OCI-LY3 (cell line): ENCODE data around the gene TMEM94.

Source experiments
- H2AFZ ChIP-seq: fragments of 200-600, 300-600 bp; shearing (Covaris generic); 2 replicates; pipeline ENCODE4 v1.6.0; 2014; ENCODE audit warnings: antibody characterized with exemption, low read depth, low read length
- H3K27ac ChIP-seq: fragments of 200-600, 300-600 bp; sonication (generic); 2 replicates; pipeline ENCODE4 v1.5.1; 2014; ENCODE audit warnings: mild to moderate bottlenecking, low read length, moderate library complexity, mixed read lengths
- H3K27me3 ChIP-seq: fragments of 200-600, 300-600 bp; sonication (generic); 2 replicates; pipeline ENCODE4 v1.6.1; 2014; ENCODE audit warnings: low read depth, low read length, mixed read lengths
- H3K36me3 ChIP-seq: fragments of 200-600, 300-600 bp; sonication (generic); replicated peaks from 2 replicates; pipeline ENCODE3; 2014; ENCODE audit warnings: low read depth, low read length, mixed read lengths
- H3K4me1 ChIP-seq: fragments of 300-600, 200-600 bp; sonication (generic); 2 replicates; pipeline ENCODE4 v1.6.1; 2014; ENCODE audit warnings: low read length, mixed read lengths
- H3K4me2 ChIP-seq: fragments of 200-600, 300-600 bp; sonication (generic); 2 replicates; pipeline ENCODE4 v1.6.1; 2014; ENCODE audit warnings: low read length, mixed read lengths
- H3K4me3 ChIP-seq: fragments of 300-600, 200-600 bp; sonication (generic); 2 replicates; pipeline ENCODE4 v1.5.1; 2014; ENCODE audit warnings: antibody characterized with exemption, mild to moderate bottlenecking, low read length, moderate library complexity
- H3K79me2 ChIP-seq: fragments of 300-600, 200-600 bp; shearing (Covaris generic); 2 replicates; pipeline ENCODE4 v1.6.1; 2014; ENCODE audit warnings: mild to moderate bottlenecking, low read length, mixed read lengths
- H3K9ac ChIP-seq: fragments of 300-600, 200-600 bp; shearing (Covaris generic); 2 replicates; pipeline ENCODE4 v1.6.0; 2014; ENCODE audit warnings: mild to moderate bottlenecking, low read length, moderate library complexity
- H3K9me3 ChIP-seq: fragments of 200-600, 300-600 bp; shearing (Covaris generic); 2 replicates; pipeline ENCODE4 v1.6.1; 2014; ENCODE audit warnings: low read length, mixed read lengths; ENCODE audit not compliant: insufficient read depth
- H4K20me1 ChIP-seq: fragments of 200-600, 300-600 bp; sonication (generic); 2 replicates; pipeline ENCODE4 v1.6.1; 2016; ENCODE audit warnings: low read length, mixed read lengths; ENCODE audit not compliant: insufficient read depth
- EZH2phosphoT487 ChIP-seq: fragments of 200-600 bp; shearing (Covaris generic); IDR thresholded peaks from 2 replicates; pipeline ENCODE4 v1.6.1; 2018; ENCODE audit warnings: antibody characterized with exemption, mixed run types, low read depth
- TF ChIP-seq, protein P1 (sequence below): fragments of 200-600, 300-600 bp; sonication (generic); IDR thresholded peaks from 2 replicates; pipeline ENCODE4 v1.5.1; 2014; ENCODE audit warnings: antibody characterized with exemption, low read length, low read depth

The TMEM94 gene

DNA sequence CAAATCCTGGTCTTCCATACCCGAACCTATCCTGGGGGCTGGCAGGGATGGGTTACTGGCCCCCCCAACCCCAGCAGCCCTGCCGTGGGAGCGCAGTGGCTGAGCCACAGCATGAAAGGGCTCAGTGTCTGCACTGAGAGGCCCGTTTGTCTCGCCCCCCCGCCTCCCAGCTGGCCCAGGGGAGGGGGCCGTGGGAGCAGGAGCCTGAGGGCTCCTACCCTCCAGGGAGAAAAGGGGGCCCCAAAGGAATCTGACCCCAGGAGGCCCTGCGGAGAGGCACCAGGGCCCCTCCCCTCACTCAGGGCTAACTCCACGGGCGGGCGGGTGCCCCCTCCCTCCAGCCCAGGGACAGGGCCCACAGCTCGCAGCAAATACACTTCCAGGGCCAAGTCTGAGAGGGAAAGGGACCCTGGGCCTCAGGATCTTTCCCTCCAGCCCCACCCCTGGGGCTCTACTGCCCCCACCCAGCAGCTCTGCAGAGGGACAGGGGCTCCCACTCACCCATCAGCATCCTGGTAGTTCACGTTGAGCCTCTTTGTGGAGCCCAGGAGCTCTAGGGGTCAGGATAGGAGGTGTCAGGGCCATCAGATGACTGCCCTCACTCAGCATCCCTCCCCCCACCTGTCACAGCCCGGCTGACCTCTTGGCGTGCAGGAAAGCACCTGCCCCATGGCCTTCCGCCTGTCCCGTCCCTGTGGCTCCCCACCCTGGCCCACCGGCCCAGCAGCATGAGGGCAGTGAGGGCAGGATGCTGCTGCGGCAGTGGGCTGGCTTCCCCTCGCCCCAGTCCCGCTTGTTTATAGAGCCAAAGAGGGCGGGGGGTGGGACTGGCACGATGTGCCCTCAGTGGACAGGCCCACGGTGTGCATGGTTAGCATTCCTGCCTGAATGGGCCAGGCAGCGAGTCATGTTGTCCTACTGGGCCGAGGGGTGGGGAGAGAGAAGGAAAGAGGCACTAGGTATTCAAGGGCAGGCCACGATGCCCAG is 51.6 kb downstream of the TMEM94 start:
- H3K27ac ChIP-seq = no peak overlapping the region
- no peak overlapping the region for H3K9ac ChIP-seq
- H3K79me2 ChIP-seq = no peaks in the 10 kb centered on the region
- H3K36me3 ChIP-seq = no peaks in the 10 kb centered on the region
- H2AFZ ChIP-seq = no peak overlapping the region
- no peak overlapping the region for H3K4me3 ChIP-seq
- H3K27me3 ChIP-seq = no peaks in the 10 kb centered on the region
- no peak for TF ChIP-seq EZH2phosphoT487
- TF ChIP-seq, protein P1, sequence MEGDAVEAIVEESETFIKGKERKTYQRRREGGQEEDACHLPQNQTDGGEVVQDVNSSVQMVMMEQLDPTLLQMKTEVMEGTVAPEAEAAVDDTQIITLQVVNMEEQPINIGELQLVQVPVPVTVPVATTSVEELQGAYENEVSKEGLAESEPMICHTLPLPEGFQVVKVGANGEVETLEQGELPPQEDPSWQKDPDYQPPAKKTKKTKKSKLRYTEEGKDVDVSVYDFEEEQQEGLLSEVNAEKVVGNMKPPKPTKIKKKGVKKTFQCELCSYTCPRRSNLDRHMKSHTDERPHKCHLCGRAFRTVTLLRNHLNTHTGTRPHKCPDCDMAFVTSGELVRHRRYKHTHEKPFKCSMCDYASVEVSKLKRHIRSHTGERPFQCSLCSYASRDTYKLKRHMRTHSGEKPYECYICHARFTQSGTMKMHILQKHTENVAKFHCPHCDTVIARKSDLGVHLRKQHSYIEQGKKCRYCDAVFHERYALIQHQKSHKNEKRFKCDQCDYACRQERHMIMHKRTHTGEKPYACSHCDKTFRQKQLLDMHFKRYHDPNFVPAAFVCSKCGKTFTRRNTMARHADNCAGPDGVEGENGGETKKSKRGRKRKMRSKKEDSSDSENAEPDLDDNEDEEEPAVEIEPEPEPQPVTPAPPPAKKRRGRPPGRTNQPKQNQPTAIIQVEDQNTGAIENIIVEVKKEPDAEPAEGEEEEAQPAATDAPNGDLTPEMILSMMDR = no peak
- no peak overlapping the region for H3K4me2 ChIP-seq
- no peaks in the 10 kb centered on the region for H3K9me3 ChIP-seq
- H3K4me1 ChIP-seq = no peaks in the 10 kb centered on the region; the same call in 1 of the 2 replicates
- peaks cover 2% of the 10 kb centered on the region; the same call in 1 of the 2 replicates for H4K20me1 ChIP-seq

DNA sequence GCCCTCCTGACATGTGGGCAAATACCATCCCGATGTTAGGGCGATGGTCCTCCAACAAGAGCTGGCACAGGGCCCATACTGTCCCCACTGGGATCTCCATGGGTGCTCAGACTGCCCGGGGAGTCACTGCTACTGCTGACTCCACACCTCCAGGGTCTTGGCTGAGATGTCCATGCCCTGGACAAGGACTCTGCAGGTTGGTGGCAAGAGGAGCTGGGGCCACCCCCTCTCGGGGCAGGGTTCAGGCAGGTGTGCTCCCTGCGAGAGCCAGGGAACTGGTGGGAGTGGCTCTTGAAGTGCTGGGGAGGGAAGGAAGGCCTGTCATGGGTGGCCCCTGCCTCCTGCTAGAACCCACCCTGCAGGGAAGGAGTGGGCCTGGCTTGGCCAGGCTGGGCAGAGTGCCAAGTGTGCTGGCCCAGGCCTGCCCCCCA is 52.5 kb downstream of the TMEM94 start:
- Histone ChIP-seq H3K9ac (no peak overlapping the region), H3K9me3 (no peaks in the 10 kb centered on the region), H4K20me1 (peaks cover 2% of the 10 kb centered on the region; the same call in 1 of the 2 replicates), H3K4me1 (no peaks in the 10 kb centered on the region; the same call in 1 of the 2 replicates), H3K79me2 (no peaks in the 10 kb centered on the region), H3K4me3 (no peak overlapping the region), H2AFZ (no peak overlapping the region), H3K4me2 (no peak overlapping the region), H3K27me3 (no peaks in the 10 kb centered on the region), H3K36me3 (no peaks in the 10 kb centered on the region), H3K27ac (no peak overlapping the region)
- TF ChIP-seq, protein P1 = no peak
- no peak for TF ChIP-seq EZH2phosphoT487

DNA sequence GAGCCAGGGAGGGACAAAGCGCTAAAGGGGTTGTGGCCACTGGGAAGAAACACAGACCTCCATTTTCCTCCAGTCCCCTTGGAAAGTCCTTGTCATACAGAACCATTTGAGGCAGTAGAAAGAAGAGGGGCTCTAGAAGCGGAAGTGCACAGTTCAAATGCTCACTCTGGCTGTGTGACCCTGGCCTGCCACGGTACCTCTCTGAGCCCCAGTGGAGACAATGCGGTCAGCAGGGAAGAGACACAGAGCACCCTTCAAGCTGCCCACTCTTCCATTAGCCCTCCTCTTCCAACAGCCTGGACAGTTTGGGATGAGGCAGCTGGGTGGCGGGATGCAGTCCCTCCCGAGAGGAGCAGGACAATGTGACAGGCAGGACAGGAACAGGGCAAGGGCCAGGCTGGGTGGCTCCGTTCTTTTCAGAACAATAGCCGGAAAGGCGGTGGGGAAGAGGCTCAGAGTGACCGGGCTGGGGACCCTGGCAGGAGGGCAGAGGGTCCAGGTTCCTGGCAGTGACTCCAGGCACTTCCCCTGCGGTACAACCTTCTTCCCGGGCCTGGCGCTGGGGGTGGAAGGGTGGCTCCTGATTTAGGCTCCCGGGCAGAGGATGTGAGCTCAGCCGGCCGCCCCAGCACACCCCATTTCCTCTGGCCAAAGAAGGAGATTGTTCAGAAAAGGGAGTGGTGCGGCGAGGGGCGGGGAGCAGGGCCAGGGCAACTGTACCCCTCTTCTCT is 53.3 kb downstream of the TMEM94 start:
- H3K4me2 ChIP-seq = no peak overlapping the region

More for the DNA sequence above, 53.3 kb downstream of the TMEM94 start:
- Histone ChIP-seq H3K79me2 (no peaks in the 10 kb centered on the region), H2AFZ (no peak overlapping the region), H4K20me1 (no peaks in the 10 kb centered on the region), H3K27ac (no peak overlapping the region), H3K27me3 (no peaks in the 10 kb centered on the region), H3K36me3 (no peaks in the 10 kb centered on the region), H3K9ac (no peak overlapping the region), H3K9me3 (no peaks in the 10 kb centered on the region), H3K4me1 (peaks cover 7% of the 10 kb centered on the region; the same call in 1 of the 2 replicates), H3K4me3 (no peak overlapping the region)
- TF ChIP-seq EZH2phosphoT487 = no peak
- TF ChIP-seq, protein P1 = no peak
